Tibial nerve (tissue), 4 donors: ENCODE measurements around the gene IL18R1. TPM values are rescaled to one million over a fixed set of nuclear protein-coding genes. Genes with fewer than 3 reads are reported as not detected.
A peak's percentile ranks its signal among the peaks of the same experiment; 100 is the strongest.

Source experiments
- DNase-seq, 2 donors: peaks; one replicate each; pipeline ENCODE4 v3.0.0-alpha.2; 2019; ENCODE audit warnings: low spot score in 2 of 2
- H3K27ac ChIP-seq, 4 donors: fragments of 200-600 bp; sonication (generic) in 3 of 4; one replicate each; pipeline ENCODE4 v1.5.1; 2017 to 2019; ENCODE audit warnings: mild to moderate bottlenecking in 1 of 4
- H3K27me3 ChIP-seq, 2 donors: fragments of 200-600 bp; sonication (generic) in 1 of 2; one replicate each; pipeline versions ENCODE4 v1.5.1 to v1.6.0; 2017 to 2019
- H3K36me3 ChIP-seq, 3 donors: fragments of 200-600 bp; sonication (generic); one replicate each; pipeline ENCODE4 v1.5.1; 2018 to 2019
- H3K4me1 ChIP-seq, 4 donors: fragments of 200-600 bp; sonication (generic) in 3 of 4; one replicate each; pipeline ENCODE4 v1.5.1; 2017 to 2019
- H3K4me3 ChIP-seq, 4 donors: fragments of 200-600 bp; sonication (generic) in 3 of 4; one replicate each; pipeline ENCODE4 v1.5.1; 2017 to 2019; ENCODE audit warnings: mild to moderate bottlenecking in 1 of 4, moderate library complexity in 1 of 4
- H3K9me3 ChIP-seq, 4 donors: fragments of 200-600 bp; sonication (generic) in 3 of 4; one replicate each; pipeline ENCODE4 v1.5.1; 2017 to 2019
- EP300 ChIP-seq, 2 donors: sonication (generic); formaldehyde crosslinking; IDR thresholded peaks; one replicate each; pipeline ENCODE4 v1.6.1; 2017; ENCODE audit warnings: antibody characterized with exemption in 2 of 2, mild to moderate bottlenecking in 1 of 2
- POLR2A ChIP-seq, 2 donors: fragments of 450-650 bp; IDR thresholded peaks; one replicate each; pipeline ENCODE4 v1.6.1; 2017; ENCODE audit warnings: antibody characterized with exemption in 2 of 2, mild to moderate bottlenecking in 2 of 2, moderate library complexity in 2 of 2
- WGBS, 2 donors: methylation state at CpG; one replicate each; pipeline ENCODE4 v1.1.5; 2018; 5-methylcytosine and 5-hydroxymethylcytosine counted together
- total RNA-seq, 4 donors: library from RNA; depleted of rRNA; stranded (reverse); fragments of >200 nt; gene quantifications; one replicate each; pipeline ENCODE4 v1.1.0, GENCODE V29; 2016
- TF ChIP-seq, protein P1 (sequence below), 5 experiments: fragments of 200-600 bp in 3 of 5; fragments of 450-650 bp in 2 of 5; sonication (generic) in 3 of 5; IDR thresholded peaks; one replicate each; pipeline ENCODE4 v1.5.1; 2016 to 2019; ENCODE audit warnings: antibody characterized with exemption in 5 of 5, mild to moderate bottlenecking in 3 of 5, moderate library complexity in 2 of 5

IL18R1 gene
- total RNA-seq, 4 donors from 2014 or later, result 1.7 to 3.9 (median 3.8) TPM

DNA sequence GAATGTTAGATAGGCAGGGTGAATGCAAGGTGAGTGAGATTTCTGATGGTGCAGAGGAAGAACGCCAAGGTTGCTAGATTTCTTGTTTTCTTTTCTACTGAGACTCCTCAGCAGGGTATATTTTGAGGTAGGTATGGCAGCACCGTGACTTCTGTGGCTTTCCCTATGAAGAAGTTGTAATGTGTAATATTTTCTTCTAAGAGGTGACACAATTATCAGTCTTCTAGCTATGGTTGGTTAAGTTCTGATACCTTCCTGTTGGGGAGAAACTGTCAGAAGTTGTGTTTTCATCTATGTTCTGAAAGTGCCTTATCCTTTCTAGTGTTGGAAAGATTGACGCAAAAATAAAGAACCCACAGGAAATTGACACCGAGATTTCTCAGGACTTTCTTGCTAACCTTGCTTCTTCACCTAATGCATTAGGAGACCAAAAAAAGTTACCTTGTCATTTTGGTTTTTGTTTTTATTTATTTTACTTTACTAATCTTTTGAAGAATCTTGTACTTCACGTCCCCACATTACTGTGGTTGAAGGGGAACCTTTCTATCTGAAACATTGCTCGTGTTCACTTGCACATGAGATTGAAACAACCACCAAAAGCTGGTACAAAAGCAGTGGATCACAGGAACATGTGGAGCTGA, 11.9 kb downstream of the IL18R1 start:
- Histone ChIP-seq H3K4me3 (no peak overlapping the region), H3K27me3 (no peaks in the 10 kb centered on the region), H3K36me3 (peaks cover 0 to 10% (median 0%) of the 10 kb centered on the region in 3 donors), H3K9me3 (peaks cover 0 to 15% (median under 1%) of the 10 kb centered on the region in 4 donors), H3K27ac (peak overlapping the region in 1 of 4 donors; percentile 45), H3K4me1 (no peaks in the 10 kb centered on the region)
- DNase-seq, result no peak
- whole genome bisulfite sequencing, 2 donors, result 87 to 89% methylated on average over 6 of the region's 6 CpGs
- TF ChIP-seq POLR2A (IDR thresholded peaks at IDR 0.05), result no peak
- no peak for TF ChIP-seq EP300 (IDR thresholded peaks at IDR 0.05)
- TF ChIP-seq, protein P1, sequence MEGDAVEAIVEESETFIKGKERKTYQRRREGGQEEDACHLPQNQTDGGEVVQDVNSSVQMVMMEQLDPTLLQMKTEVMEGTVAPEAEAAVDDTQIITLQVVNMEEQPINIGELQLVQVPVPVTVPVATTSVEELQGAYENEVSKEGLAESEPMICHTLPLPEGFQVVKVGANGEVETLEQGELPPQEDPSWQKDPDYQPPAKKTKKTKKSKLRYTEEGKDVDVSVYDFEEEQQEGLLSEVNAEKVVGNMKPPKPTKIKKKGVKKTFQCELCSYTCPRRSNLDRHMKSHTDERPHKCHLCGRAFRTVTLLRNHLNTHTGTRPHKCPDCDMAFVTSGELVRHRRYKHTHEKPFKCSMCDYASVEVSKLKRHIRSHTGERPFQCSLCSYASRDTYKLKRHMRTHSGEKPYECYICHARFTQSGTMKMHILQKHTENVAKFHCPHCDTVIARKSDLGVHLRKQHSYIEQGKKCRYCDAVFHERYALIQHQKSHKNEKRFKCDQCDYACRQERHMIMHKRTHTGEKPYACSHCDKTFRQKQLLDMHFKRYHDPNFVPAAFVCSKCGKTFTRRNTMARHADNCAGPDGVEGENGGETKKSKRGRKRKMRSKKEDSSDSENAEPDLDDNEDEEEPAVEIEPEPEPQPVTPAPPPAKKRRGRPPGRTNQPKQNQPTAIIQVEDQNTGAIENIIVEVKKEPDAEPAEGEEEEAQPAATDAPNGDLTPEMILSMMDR (IDR thresholded peaks at IDR 0.05), result no peak

DNA sequence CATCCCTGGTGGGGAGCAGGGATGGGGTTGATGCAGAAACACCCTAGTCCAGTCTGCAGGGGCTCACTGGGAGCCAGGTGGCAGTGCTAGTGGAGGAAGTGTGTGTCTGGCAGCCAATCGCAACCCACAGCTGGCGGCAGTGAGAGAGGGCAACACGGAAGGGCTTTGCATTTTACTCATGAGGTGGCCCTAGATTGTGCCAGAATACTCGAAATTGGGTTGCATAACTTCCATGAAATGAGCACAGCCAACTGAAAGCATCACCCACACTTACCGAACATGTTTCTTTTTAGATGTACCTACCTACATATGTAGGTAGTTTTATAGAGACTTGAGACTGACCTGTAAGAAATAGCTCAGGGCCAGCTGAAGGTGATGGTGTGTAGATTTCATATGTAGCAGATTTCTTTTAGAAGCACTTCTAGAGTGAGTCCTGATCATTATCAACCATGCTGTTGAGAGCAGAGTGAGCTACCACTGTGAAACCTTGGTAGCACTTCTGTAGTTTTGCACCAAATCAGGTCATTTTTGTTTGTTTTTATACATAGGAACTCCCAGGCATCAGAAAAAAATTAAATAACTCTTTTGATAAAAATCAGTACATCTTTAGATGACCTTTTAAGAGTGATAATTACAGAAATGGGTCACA, 13.0 kb downstream of the IL18R1 start:
- no peak overlapping the region for H3K4me3 ChIP-seq
- TF ChIP-seq, protein P1 (IDR thresholded peaks at IDR 0.05), result no peak
- no peak for TF ChIP-seq EP300 (IDR thresholded peaks at IDR 0.05)
- no peak for TF ChIP-seq POLR2A (IDR thresholded peaks at IDR 0.05)
- 84 to 93% methylated on average over 5 of the region's 5 CpGs for WGBS, 2 donors

DNA sequence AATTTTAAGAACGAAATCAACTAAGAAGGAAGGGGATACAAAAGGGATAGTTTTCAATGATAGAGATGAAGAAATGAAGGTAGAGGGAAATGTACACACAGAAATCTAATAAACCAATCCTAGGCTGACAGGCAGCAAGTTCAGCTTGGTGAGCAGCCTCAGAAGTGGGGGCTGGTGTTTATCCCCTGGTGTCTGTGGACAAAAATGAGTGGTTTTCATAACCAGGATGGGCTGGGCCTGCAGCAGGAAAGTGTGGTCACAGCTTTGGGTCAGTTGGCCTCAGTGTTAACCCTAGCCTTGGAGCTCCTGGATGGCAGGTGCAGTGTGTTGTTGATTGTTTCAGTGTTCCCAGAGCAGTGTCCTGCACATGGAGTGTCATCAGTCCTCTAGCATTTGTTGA, 14.3 kb downstream of the IL18R1 start:
- Histone ChIP-seq H3K9me3 (peaks cover 0 to 15% (median under 1%) of the 10 kb centered on the region in 4 donors), H3K27ac (no peak overlapping the region), H3K27me3 (no peaks in the 10 kb centered on the region), H3K4me3 (no peak overlapping the region), H3K4me1 (no peaks in the 10 kb centered on the region), H3K36me3 (peaks cover 0 to 10% (median 0%) of the 10 kb centered on the region in 3 donors)
- TF ChIP-seq POLR2A (IDR thresholded peaks at IDR 0.05) (no peak), EP300 (IDR thresholded peaks at IDR 0.05) (no peak)
- TF ChIP-seq, protein P1 (IDR thresholded peaks at IDR 0.05), result no peak
- 84 to 88% methylated on average over 1 of the region's 1 CpG for WGBS, 2 donors
- no peak for DNase-seq

More for the DNA sequence above, 13.0 kb downstream of the IL18R1 start:
- H3K27me3 ChIP-seq, result no peaks in the 10 kb centered on the region
- peaks cover 0 to 10% (median 0%) of the 10 kb centered on the region in 3 donors for H3K36me3 ChIP-seq
- no peak overlapping the region for H3K27ac ChIP-seq
- peaks cover 0 to 15% (median under 1%) of the 10 kb centered on the region in 4 donors for H3K9me3 ChIP-seq
- H3K4me1 ChIP-seq, result no peaks in the 10 kb centered on the region
- no peak for DNase-seq

DNA sequence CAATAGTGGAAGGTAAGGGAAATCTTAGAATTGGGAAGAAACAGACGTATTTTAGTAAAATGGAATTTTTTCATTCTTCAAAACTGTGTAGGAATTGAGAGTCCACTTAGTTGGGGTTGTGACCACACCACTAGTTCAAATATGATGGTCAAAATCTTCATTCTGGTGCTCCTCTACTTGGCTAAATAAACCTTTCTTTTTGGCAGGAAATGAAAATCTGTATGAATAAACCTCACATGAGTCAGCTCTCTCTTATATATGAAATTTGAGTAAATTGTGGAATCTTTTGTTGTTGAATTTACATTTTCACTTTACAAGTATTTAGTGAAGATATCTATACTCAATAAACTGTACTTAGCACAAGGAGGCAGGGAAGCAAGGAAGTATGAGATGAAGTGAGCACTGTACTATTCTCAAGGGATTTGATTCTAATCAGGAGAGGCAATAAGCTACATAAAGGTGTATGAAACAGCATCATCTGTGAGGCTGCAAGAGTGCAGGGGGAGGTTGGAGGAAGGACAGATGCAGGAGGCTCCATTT, 20.5 kb downstream of the IL18R1 start:
- TF ChIP-seq, protein P1 (IDR thresholded peaks at IDR 0.05), result no peak
- TF ChIP-seq EP300 (IDR thresholded peaks at IDR 0.05), result no peak
- no peak for TF ChIP-seq POLR2A (IDR thresholded peaks at IDR 0.05)
- 68 to 74% methylated on average over 1 of the region's 1 CpG for WGBS, 2 donors
- Histone ChIP-seq H3K9me3 (no peaks in the 10 kb centered on the region), H3K27me3 (no peaks in the 10 kb centered on the region), H3K27ac (no peak overlapping the region), H3K36me3 (no peaks in the 10 kb centered on the region), H3K4me1 (no peaks in the 10 kb centered on the region), H3K4me3 (no peak overlapping the region)
- DNase-seq, result no peak

DNA sequence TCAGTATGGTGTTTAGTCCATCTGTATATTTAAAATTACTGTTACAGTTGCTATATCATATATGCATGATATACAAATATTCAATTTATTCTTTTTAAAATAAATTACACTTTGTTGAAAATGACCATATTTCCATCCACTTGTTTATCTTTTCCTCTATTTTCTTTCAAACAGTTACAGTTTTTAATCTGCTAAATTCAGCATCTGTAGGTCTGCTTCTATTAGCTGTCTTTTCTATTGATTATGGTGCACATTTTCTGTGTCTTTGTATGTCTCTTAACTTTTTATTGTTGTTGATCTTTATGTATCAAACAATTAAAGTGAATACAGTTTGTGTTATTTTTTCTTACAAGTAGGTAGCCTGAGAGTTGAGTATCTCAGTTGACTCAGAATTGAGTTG, 28.1 kb downstream of the IL18R1 start:
- Histone ChIP-seq H3K36me3 (no peaks in the 10 kb centered on the region), H3K27me3 (no peaks in the 10 kb centered on the region), H3K27ac (no peak overlapping the region), H3K9me3 (peaks cover 0 to 10% (median 4%) of the 10 kb centered on the region in 4 donors), H3K4me1 (no peaks in the 10 kb centered on the region), H3K4me3 (no peak overlapping the region)
- DNase-seq, result no peak
- TF ChIP-seq POLR2A (IDR thresholded peaks at IDR 0.05) (no peak), EP300 (IDR thresholded peaks at IDR 0.05) (no peak)
- TF ChIP-seq, protein P1 (IDR thresholded peaks at IDR 0.05), result no peak
